Stromal cell of bone marrow (primary cell): ENCODE data around the gene SLC2A10.

Experiments
- DNase-seq: peaks from one replicate; pipeline ENCODE4 v3.0.0-alpha.2; 2012; ENCODE audit warnings: low read depth

The SLC2A10 gene

DNA sequence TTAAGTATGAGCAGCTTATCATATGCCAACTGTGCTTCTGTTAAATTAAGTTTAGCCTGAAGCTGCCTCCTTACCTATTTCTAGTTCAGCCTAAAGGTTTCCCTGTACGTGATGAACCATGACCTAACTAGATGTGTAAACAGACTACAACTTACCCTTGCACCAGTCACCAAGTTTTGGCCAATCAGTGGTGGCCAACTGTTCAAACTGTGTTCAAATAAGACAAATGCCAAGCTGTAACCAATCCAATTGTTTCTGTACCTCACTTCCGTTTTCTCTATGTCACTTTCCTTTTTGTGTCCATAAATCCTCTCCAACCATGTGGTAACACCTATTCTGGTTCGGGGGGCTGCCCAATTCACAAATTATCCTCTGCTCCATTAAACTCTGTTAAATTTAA, 6.0 kb upstream of the SLC2A10 start:
- DNase-seq, result no peak

DNA sequence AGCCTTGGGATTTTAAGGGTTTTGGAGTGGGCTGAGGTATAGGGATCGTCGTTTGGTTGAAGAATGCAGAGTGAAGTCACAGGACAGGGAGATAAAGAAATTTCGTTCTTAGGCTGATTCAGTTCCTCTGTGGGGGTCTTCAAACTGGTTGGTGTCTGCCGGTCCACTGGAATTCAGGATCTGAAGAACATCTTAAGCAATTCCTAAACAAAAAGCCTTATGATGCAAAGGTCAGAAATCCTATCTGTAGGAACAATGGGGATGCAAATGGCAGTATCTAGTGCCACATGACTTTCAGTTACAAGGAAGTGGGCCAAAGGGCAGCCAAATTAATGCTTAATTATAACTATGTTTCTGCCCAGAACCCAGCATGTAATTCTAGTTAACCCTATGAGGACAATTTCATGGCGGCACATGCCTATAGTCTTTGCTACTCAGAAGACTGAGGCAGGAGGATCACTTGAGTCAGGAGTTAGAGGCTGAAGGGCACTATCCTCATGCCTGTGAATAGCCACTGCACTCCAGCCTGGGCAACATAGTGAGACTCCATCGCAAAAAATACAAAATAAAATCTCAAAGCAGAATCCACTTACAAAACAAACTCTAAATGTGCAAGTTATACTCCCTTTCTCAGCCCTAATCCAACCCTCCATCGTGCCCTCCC, 4.6 kb upstream of the SLC2A10 start:
- no peak for DNase-seq

DNA sequence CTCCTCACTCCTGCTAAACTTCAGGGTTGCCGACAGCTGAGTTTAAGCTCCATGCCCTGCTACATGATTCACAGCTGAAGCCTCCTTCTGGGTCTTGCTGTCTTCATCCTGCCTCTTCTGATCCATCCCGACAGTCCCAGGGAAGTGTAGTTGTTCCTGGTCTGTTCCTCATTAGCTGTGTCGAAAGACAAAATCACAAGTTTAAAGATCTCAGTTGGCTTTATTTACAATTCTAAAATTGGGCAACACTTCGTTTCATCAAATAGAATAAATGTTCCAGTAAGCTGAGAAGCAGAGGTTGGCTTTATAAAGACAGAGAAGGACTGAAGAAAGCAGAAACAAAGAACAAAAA, 4.1 kb upstream of the SLC2A10 start:
- DNase-seq, result peak; percentile 64

DNA sequence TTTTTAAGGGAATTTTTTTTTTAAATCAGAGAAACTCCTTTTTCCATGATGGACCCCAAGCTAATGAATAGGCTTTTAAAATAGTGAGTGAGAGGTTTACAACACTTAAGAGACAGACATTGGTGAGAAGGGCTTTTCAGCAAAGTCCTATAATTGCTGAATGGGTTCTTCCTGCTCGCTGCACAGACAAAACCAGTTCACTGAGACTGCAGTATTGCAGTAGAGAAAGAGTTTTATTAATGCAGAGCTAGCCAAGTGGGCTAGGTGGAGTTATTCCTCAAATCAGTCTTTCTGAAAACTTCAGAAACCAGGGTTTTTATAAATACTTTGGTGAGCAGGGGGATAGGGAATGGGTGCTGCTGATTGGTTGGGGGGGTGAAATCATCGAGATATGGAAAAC, 3.2 kb upstream of the SLC2A10 start:
- DNase-seq, result no peak

DNA sequence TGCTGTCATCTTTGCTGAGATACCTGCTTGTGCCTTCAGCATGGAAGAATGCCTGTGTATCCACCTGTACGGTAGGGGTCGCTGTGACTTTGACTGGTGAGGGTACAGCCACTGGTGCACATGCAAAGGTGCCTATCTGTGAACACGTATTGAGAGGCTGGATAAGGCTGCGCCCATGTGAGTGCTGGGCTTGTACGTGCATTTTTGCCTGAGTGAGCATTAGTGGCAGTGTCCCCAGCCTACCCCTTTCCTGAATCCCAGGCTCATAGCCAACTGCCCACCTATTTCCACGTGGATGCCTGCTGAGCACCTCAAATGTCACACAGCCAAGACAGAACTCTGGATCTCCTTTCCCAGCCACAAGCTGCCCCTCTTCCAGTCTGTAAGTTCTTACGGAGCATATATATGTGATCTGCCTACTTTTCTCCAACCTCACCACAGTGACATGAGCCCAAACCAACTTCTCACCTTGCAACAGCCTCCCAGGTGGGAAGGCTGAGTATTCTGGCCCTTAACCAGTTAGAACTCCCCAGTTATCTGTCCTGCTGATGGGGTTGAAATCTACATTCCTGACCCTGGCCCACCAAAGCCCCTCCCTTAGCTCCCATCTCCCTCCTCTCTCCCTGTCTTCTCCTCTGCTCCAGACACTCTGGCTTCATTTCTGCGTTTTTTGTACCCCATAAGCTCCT, 1.1 kb upstream of the SLC2A10 start:
- no peak for DNase-seq

DNA sequence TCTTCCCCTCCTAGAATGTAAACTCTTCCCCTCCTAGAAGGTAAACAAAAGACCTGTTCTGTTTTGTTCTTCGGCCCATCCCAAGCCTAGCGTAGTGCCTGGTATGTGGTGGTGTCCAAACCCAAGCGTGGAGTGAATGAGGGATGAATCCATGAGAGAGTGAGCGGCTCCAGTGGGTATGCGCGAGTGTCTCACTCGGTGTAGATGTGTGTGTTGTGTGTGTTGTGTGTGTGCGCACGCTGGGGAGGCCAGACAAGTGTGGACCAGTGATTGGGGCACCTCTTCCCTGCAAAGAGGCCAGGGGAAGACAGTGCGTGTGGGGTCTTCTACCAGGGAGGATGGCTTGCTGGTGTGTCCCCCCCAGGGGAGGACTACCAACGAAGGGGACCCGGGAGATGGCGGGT, 392 bp upstream of the SLC2A10 start:
- no peak for DNase-seq

DNA sequence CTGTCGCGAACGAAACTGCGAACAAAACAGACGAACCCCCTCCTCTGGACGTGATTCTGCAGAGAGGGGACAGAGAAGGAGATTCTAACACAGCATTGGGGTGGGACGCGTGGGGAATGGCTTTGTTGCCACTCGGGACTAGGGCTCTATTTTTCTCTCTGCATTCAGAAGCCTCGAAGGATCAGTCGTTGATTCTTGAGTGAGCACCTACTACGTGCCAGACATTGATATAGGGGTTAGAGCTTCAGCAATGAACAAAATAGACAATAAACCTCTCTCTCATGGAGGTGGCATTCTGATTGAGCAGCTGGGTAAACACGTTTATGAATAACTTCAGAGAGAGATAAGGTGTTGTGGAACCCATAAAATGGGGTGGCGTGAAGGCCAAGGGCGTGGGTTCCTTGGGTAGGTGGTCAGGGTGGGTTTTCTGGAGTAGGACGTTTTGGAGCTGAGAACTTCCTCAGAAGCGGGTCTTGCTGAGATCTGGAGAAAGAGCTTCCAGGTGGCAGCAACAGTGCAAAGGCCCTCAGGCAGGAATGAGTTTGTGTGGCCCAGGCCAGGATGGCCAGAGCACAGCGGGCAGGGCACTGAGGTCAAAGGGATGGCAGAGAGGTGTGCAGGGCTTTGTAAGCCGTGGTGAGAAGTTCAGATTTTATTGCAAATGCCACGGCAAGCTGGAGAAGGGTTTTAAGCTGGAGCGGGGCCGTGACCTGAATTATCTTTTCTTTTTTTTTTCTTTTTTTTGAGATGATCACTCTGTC, 884 bp downstream of the SLC2A10 start:
- no peak for DNase-seq

DNA sequence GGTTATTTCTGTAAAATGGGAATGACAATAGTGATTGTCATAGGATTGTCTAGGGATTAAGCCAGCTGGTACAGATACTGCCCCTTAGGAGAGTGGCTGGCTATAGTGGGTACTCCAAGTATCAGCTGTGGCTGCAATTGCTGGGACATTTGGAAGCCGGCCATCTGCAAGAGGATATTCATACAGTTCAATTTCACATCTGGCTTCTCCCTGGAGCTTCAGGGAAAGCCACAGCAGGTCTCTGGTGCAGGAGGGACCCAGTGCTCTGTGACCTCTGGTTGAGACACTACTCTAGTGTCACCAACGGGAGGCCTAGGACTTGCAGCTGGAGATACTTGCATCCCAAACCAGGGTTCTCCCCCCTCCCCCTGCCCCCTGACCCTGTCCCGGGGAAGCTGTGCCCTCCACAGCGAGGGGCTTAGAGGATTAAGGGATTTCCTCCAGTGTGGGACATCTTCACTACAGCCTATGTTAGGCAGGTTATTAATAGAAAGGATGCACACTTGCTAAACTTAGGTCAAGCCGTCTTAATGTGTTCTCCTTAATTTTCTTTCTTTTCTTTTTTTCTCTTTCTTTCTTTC, 2.7 kb downstream of the SLC2A10 start:
- DNase-seq, result no peak

DNA sequence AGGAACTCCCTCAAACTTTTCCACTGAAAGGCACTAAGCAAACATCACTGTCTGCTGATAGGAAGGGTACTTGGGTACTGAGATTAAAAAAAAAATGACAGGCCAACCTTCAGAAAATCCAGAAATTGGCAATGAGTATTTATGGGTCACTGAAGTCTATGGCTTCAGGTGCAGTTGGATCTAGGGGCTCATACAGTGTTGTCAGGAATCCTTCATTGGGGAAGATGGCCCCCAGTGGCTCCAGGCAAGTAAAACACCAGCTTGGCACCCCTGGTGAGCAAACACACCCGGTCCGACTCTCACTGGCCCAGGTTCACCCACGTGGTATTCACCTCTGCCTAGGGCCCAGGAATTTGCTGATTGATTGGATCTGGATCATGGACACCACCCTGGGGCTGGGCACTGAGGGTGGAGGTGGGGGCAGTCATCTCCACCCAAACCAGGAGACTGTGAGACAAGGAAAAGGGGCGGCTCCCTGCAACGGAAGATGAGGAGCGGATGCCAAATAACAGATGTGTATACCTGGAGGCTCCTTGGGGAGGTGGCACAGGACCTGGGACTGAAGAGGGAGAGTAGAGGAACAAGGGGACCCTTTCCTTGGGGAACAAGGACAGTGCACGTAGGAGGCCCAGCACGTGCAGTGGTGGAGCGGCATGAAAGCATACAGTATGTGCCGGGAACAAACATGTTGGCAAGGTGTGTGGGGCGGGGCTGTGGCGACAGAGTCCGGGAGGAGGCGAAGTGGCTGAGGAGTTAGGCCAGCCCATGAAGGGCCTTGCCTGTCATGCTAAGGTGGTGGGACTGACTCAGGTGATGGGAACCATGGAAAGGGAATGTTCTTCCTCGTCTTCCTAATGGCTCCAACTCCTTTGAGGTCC, 4.7 kb downstream of the SLC2A10 start:
- no peak for DNase-seq

DNA sequence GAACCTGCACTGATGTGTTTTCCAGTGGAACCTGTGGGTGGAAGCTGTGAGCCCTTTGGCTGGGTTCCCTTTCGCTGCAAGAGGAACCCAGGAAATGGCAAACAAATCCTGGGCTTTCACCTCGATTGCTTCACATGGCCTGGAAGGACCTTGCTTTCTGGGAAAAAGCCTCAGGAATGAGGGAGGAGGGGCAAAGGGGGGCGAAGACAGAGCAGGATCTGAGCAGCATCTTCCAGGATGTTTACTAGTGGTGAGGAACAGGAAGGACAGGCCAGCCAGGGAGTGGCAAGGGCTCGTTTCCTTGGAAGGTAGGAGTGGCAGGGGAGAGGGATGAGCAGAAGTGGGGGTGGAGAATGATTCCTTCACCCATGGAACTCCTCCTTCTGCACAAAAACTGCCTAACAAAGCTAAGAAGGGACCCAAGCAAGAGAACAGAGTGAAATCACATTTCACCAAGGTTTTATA, 5.9 kb downstream of the SLC2A10 start:
- DNase-seq, result peak; percentile 25

DNA sequence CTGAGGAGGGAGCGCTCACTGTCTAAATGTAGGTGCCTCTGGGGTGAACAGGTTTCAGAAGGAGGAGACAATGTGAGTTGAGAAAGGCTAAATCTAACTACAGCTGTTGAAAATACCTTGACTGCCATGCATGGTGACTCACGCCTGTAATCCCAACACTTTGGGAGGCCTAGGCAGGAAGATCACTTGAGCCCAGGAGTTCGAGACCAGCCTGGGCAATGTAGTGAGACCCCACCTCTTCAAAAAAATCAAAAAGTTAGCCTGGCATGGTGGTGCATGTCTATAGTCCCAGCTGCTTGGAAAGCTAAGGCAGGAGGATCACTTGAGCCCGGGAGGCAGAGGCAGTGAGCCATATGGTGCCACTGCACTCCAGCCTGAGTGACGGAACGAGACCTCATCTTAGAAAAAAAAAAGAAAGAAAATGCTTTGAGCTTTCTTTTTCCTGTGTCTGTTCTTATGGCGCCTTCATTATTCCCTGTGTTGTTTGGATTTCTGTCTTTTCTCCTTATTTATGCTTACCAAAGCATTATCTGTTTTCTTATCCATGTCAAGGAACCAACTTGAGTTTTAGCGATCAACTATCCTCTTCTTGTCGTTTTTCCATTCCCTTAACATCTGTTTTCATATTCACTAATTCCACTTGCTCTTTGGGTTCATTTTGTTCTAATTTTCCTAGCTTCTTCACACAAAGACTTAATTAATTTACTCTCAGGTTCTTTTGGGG, 8.5 kb downstream of the SLC2A10 start:
- DNase-seq, result no peak

DNA sequence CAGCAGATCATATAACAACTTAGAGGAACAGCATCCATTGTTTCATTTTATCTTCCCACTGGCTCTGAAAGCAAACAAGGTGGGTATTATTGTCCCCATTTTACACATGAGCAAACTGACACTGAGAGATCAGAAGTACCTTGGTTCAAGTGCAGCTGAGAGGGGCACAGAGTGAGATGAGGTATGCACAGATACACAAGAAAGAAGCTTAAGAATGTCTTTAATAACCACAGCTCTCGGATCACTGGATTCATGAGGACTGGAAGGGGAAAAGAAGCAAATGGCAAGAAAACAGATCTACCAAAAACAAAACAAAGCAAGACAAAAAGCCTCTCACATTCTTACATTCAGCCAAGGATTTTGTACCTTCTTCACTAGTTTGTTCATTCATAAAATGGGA, 10.6 kb downstream of the SLC2A10 start:
- DNase-seq, result no peak

DNA sequence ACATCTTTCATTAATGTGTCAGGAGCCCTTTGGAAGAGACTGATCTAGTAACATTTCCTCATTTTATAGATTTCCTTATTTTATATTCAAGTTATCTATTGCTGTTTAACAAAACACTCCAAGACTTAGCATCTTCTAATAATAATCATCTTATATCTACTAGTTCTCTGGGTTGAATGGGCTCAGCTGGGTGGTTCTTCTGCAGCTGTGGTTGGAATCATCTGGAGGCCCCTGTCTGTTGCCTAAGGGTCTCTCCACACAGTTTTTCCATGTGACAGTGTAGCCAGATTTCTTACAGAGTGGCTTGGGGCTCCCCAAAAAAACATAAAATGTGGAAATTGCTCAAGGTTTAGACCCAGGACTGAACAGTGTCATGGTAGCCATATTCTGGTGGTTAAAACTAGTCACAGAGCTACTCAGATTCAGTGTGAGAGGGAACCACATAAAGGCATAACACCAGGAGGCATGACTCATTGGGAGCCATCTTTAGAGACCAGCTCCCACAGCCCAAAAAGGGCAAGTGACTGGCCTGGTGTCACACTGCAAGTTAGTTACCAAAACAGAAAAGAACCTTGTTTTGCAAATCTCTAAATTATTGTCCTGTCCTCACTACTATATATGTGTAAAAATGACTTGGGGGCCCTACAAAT, 11.5 kb downstream of the SLC2A10 start:
- no peak for DNase-seq

DNA sequence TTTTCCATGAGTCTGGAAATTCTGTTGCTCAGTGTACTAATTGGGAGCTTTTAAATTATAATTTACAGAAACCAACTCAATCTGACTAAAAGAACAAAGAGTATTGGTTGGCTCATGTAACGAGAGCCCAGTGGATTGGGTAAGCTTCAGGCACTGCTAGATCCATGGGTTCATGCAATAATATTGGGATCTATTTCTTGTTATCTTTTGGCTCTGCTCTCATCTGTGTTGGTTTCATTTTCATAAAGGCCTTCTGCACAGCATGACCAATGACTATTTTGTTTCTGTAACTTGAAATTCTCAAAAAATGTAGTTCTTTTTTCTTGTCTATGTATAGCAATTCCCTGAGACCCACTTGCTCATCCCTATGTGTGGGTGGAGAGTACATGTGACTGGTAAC, 12.0 kb downstream of the SLC2A10 start:
- DNase-seq, result no peak

DNA sequence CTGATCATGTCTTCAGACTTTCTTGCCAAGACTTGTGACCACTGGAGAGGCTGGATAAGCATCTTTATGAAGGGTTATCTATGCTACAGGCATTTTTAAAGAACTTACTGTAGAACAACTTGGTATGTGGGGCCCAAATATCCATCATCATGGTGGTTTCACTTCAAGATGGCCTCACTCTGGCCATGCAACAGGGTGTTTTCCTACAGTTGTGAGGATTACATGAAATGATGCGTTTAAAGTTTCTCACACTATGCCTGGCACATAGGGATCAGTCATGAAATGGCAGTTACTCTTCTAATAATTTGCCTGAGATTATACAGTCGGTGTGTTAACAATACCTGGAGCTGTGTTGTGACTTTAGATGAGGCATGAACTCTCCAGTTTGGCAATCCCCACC, 13.0 kb downstream of the SLC2A10 start:
- no peak for DNase-seq

DNA sequence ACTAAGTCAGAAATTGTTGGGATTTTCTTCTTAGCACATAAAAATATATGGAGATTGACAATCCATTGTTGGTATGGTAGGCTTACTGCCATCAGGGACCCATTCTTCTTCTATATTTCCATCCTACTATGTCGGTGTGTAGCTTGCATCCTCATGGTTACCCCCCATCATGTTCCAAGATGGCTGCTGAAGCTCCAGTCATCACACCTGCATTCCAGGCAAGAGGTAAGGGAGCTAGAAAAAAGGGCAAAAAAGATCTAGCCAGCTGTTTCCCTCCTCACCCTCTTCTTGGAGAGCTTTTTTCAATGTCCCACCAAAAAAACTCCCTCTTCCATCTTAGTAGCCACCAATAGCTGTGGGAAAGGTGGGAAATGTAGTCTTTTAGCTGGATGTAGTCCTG, 13.6 kb downstream of the SLC2A10 start:
- no peak for DNase-seq

DNA sequence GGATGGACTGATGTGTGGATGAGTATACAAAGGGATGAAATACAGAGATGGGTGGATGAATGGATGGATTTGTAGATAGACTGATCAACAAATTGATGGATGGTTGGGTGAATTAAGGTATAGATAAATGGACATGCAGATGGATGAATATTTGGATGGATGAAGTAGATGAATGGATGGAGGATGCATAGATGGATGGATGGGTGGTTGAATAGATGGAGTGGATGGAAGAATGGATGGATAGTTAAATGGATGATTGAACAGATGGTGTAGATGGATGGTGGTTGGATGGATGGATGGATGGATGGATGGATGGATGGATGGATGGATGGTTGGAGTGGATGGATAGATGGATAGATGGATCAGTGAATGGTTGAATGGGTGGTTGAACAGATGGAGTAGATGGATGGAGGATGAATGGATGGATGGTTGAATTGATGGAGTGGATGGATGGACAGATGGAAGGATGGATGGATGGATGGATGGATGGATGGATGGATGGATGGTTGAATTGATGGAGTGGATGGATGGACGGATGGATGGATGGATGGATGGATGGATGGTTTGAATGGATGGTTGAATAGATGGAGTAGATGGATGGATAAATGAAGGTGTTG, 15.0 kb downstream of the SLC2A10 start:
- no peak for DNase-seq

DNA sequence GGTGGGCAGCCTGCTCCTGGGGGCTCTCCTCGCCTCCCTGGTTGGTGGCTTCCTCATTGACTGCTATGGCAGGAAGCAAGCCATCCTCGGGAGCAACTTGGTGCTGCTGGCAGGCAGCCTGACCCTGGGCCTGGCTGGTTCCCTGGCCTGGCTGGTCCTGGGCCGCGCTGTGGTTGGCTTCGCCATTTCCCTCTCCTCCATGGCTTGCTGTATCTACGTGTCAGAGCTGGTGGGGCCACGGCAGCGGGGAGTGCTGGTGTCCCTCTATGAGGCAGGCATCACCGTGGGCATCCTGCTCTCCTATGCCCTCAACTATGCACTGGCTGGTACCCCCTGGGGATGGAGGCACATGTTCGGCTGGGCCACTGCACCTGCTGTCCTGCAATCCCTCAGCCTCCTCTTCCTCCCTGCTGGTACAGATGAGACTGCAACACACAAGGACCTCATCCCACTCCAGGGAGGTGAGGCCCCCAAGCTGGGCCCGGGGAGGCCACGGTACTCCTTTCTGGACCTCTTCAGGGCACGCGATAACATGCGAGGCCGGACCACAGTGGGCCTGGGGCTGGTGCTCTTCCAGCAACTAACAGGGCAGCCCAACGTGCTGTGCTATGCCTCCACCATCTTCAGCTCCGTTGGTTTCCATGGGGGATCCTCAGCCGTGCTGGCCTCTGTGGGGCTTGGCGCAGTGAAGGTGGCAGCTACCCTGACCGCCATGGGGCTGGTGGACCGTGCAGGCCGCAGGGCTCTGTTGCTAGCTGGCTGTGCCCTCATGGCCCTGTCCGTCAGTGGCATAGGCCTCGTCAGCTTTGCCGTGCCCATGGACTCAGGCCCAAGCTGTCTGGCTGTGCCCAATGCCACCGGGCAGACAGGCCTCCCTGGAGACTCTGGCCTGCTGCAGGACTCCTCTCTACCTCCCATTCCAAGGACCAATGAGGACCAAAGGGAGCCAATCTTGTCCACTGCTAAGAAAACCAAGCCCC, 16.0 kb downstream of the SLC2A10 start:
- DNase-seq, result no peak

DNA sequence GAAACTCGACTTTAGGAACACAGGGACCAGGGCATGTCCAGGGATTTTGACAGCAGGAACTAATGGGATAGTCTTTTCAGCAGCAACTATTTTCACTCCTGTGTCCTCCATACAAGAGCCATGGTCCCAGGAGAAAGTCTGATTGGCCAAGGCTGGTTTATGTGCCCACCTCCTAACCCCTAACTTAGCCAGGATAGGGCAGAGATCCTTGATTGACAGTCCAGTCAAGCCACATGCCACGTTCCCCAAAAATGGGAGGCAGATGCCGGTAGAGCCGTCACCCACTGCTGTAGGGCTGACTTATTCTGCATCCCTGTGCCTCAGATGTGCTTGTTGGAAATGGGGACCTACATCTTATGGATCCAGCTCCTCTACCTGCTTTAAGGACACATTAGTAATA, 22.3 kb downstream of the SLC2A10 start:
- DNase-seq, result no peak
